Adrenal gland (tissue), 5 donors: ENCODE measurements around the gene CYP19A1.

Experiments
- CTCF ChIP-seq, 6 experiments: fragments of 450-650 bp in 4 of 6; fragments of 200-600 bp in 2 of 6; sonication (generic) in 1 of 6; IDR thresholded peaks; 1 replicate in 5 of 6; 2 replicates in 1 of 6; pipeline versions ENCODE4 v1.5.1 to v1.8.0; 2016 to 2021; ENCODE audit warnings: antibody characterized with exemption in 6 of 6, mild to moderate bottlenecking in 2 of 6, moderate library complexity in 1 of 6
- POLR2A ChIP-seq, 2 donors: fragments of 450-650 bp; IDR thresholded peaks; one replicate each; pipeline ENCODE4 v1.6.1; 2017; ENCODE audit warnings: antibody characterized with exemption in 2 of 2, mild to moderate bottlenecking in 2 of 2, moderate library complexity in 1 of 2
- donor health status: DM: no; HTN: no; CAD: no.

DNA sequence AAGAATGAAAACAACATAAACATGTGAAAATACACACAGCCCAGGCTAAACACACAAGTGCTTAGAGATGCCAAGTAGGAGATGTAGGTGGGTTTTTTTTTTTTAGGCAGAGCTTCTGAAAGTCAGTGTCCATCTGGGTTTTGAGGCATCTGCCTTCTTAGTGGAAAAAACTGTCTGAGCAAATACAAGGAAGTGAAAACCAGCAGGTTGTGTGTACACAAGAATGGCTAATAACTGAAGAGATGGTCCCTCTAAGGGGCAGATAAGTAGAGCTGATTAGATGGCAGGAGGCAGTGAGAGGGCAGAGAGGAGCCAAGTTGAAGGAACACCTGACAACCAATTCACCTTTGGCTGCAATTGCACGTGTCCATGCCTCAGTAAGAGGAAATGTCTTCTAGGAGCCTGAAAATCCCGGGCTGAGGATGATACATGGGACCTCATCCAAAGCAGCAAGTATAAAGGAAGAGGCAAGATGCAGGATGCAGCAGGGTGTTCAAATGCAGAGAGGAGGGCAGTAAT, 34.9 kb downstream of the CYP19A1 start:
- TF ChIP-seq CTCF (IDR thresholded peaks at IDR 0.05) (no peak), POLR2A (IDR thresholded peaks at IDR 0.05) (no peak)
